SK-N-SH (cell line): ENCODE data around the gene CCNK. TPM values are rescaled to one million over a fixed set of nuclear protein-coding genes. Genes with fewer than 3 reads are reported as not detected.

Experiments used
- CTCF ChIA-PET: fragments of 300-600, 350-600 bp; formaldehyde crosslinking; extraction: SDS; loops from one replicate; lab custom pipeline; 2021; lab: Yijun Ruan, JAX
- POLR2A ChIA-PET: fragments of 350-600 bp; sonication (Branson Sonifier 250); formaldehyde crosslinking; extraction: SDS; loops from one replicate; lab custom pipeline; 2020; ENCODE audit warnings: antibody characterized with exemption, inconsistent platforms; lab: Yijun Ruan, JAX
- DNase-seq: peaks from one replicate; pipeline ENCODE4 v3.0.0; 2012
- H2AFZ ChIP-seq: fragments of 200-600 bp; sonication (generic); 2 replicates; pipeline ENCODE4 v1.8.1; 2016; ENCODE audit warnings: antibody characterized with exemption, mild to moderate bottlenecking, low read depth
- H3F3A ChIP-seq: fragments of 200-600 bp; sonication (generic); replicated peaks from 2 replicates; pipeline ENCODE3; 2016; ENCODE audit warnings: antibody characterized with exemption, mild to moderate bottlenecking; ENCODE audit not compliant: insufficient read depth
- H3K27ac ChIP-seq, 2 experiments: fragments of 200-500 bp in 1 of 2; fragments of 200-600 bp in 1 of 2; sonication (Bioruptor generic) in 1 of 2; sonication (generic), shearing (Covaris generic) in 1 of 2; 2 replicates each; pipeline versions ENCODE4 v1.5.1 to v1.6.1; 2014 to 2016; ENCODE audit warnings: low read depth in 2 of 2, inconsistent platforms in 1 of 2, low read length in 1 of 2, mild to moderate bottlenecking in 1 of 2, mixed read lengths in 1 of 2
- H3K27me3 ChIP-seq: fragments of 200-600 bp; sonication (generic), shearing (Covaris generic); 2 replicates; pipeline ENCODE4 v1.6.1; 2016; ENCODE audit warnings: mixed run types; ENCODE audit not compliant: insufficient read depth
- H3K36me3 ChIP-seq, 2 experiments: fragments of 200-500 bp in 1 of 2; fragments of 200-600 bp in 1 of 2; sonication (Bioruptor generic) in 1 of 2; sonication (generic) in 1 of 2; replicated peaks in 1 of 2; 2 replicates each; pipeline versions ENCODE3 to v1.5.1; 2014 to 2016; ENCODE audit warnings: low read length in 1 of 2, mild to moderate bottlenecking in 1 of 2; ENCODE audit not compliant: insufficient read depth in 2 of 2, control insufficient read depth in 1 of 2
- H3K4me1 ChIP-seq, 2 experiments: fragments of 200-500 bp in 1 of 2; fragments of 200-600 bp in 1 of 2; sonication (Bioruptor generic) in 1 of 2; sonication (generic), shearing (Covaris generic) in 1 of 2; 2 replicates each; pipeline versions ENCODE4 v1.5.1 to v1.6.1; 2014 to 2016; ENCODE audit warnings: low read depth in 1 of 2, low read length in 1 of 2, mixed run types in 1 of 2; ENCODE audit not compliant: insufficient read depth in 2 of 2, control insufficient read depth in 1 of 2
- H3K4me2 ChIP-seq: fragments of 200-600 bp; sonication (generic), shearing (Covaris generic); 2 replicates; pipeline ENCODE4 v1.6.1; 2017; ENCODE audit warnings: mixed run types
- H3K4me3 ChIP-seq, 2 experiments: fragments of 200-500 bp in 1 of 2; fragments of 200-600 bp in 1 of 2; sonication (Bioruptor generic) in 1 of 2; sonication (generic), shearing (Covaris generic) in 1 of 2; 2 replicates each; pipeline versions ENCODE4 v1.5.1 to v1.8.1; 2014 to 2016; ENCODE audit warnings: low read depth in 2 of 2, inconsistent platforms in 1 of 2, low read length in 1 of 2, mild to moderate bottlenecking in 1 of 2, mixed read lengths in 1 of 2, moderate library complexity in 1 of 2
- H3K79me2 ChIP-seq: fragments of 200-600 bp; sonication (generic); 2 replicates; pipeline ENCODE4 v1.8.1; 2017; ENCODE audit warnings: mild to moderate bottlenecking; ENCODE audit not compliant: insufficient read depth
- H3K9ac ChIP-seq: fragments of 200-600 bp; sonication (generic); 2 replicates; pipeline ENCODE4 v1.6.1; 2017; ENCODE audit warnings: mixed run types
- H3K9me2 ChIP-seq: fragments of 200-600 bp; sonication (generic); 2 replicates; pipeline ENCODE4 v1.6.1; 2017; ENCODE audit warnings: mixed run types
- H3K9me3 ChIP-seq: fragments of 200-600 bp; sonication (generic); 2 replicates; pipeline ENCODE4 v1.6.1; 2017; ENCODE audit warnings: mixed run types, mild to moderate bottlenecking, moderate library complexity
- H4K20me1 ChIP-seq: fragments of 200-600 bp; sonication (generic); 2 replicates; pipeline ENCODE4 v1.6.1; 2017; ENCODE audit warnings: mild to moderate bottlenecking, mixed run types; ENCODE audit not compliant: insufficient read depth
- FOSL2 ChIP-seq: IDR thresholded peaks from 2 replicates; pipeline ENCODE4 v1.4.0; 2012; ENCODE audit warnings: low read depth, mild to moderate bottlenecking, moderate library complexity, borderline replicate concordance
- FOXM1 ChIP-seq: IDR thresholded peaks from 2 replicates; pipeline ENCODE4 v1.4.0; 2012; ENCODE audit warnings: low read depth, mild to moderate bottlenecking
- MXI1 ChIP-seq: IDR thresholded peaks from 2 replicates; pipeline ENCODE4 v1.6.1; 2012; ENCODE audit warnings: mild to moderate bottlenecking, low read depth, low read length, improper control_type of control experiment
- NRF1 ChIP-seq: IDR thresholded peaks from 2 replicates; pipeline ENCODE4 v1.6.1; 2012; ENCODE audit warnings: low read depth, mild to moderate bottlenecking, low read length
- POLR2AphosphoS5 ChIP-seq: IDR thresholded peaks from 2 replicates; pipeline ENCODE4 v1.6.1; 2012; ENCODE audit warnings: low read depth, low read length
- RAD21 ChIP-seq: IDR thresholded peaks from 2 replicates; pipeline ENCODE4 v1.6.1; 2012; ENCODE audit warnings: mild to moderate bottlenecking, low read length
- RFX5 ChIP-seq: IDR thresholded peaks from 2 replicates; pipeline ENCODE4 v1.6.1; 2012; ENCODE audit warnings: mild to moderate bottlenecking, improper control_type of control experiment, low read length
- SIN3A ChIP-seq: IDR thresholded peaks from 2 replicates; pipeline ENCODE4 v1.6.1; 2012; ENCODE audit warnings: low read depth, mild to moderate bottlenecking, low read length, moderate library complexity, borderline replicate concordance
- TEAD4 ChIP-seq: IDR thresholded peaks from 2 replicates; pipeline ENCODE4 v1.4.0; 2012; ENCODE audit warnings: mild to moderate bottlenecking, borderline replicate concordance; ENCODE audit not compliant: insufficient read depth
- YY1 ChIP-seq: IDR thresholded peaks from 2 replicates; pipeline ENCODE4 v1.4.0; 2012; ENCODE audit warnings: low read depth, mild to moderate bottlenecking
- WGBS: methylation state at CpG from one replicate; pipeline ENCODE4 v1.1.6; 2017; ENCODE audit warnings: low lambda C conversion rate; 5-methylcytosine and 5-hydroxymethylcytosine counted together
- polyA plus RNA-seq, 3 experiments: library from polyadenylated mRNA; depleted of rRNA; stranded (reverse); fragments of >200 nt; gene quantifications; 2 replicates each; pipeline ENCODE4 v1.2.3, GENCODE V29; 2012
- TF ChIP-seq, protein P1 (sequence below): IDR thresholded peaks from 2 replicates; pipeline ENCODE4 v1.6.1; 2012; ENCODE audit warnings: mild to moderate bottlenecking, low read depth, low read length, moderate library complexity
- TF ChIP-seq, protein P2 (sequence below): IDR thresholded peaks from 2 replicates; pipeline ENCODE4; 2012
- TF ChIP-seq, protein P3 (sequence below): IDR thresholded peaks from 2 replicates; pipeline ENCODE4 v1.4.0; 2012; ENCODE audit warnings: low read depth, borderline replicate concordance
- TF ChIP-seq, protein P4 (sequence below): fragments of 200-600 bp; sonication (generic); IDR thresholded peaks from 2 replicates; pipeline ENCODE4 v1.6.1; 2017; ENCODE audit warnings: antibody characterized with exemption, mild to moderate bottlenecking, moderate library complexity

CCNK gene
- polyA plus RNA-seq, 1 of the 3 experiments (the other 2 are of a cell fraction): 14.6 TPM

DNA sequence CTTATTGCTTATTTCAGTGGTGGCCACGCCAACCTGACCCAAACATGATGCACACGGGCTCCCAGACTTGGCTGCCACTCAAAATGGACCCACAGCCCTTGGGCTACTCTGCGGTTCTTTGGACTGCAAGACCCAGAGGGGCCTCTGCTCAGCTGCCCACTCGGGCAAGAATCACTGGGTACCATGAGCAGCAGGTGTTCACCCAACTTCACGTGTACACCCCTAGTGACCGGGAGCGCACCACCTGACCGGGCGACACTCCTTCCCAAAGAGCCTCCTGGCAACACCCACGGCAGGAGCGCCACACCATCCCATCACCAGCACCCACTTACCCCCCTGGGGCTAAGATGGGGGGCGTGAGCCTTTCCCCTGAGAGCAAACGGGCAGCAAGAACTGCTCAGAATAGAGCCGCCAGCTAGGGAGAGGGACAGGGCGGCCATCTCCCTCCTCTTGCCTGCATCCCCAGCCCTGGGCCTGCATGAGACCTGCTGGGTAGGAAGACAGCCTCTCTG, 32.0 kb downstream of the CCNK start:
- Histone ChIP-seq H3K9me2 (no peaks in the 10 kb centered on the region), H3K4me1 (peaks cover 0 to 10% of the 10 kb centered on the region in 2 experiments; a peak in 1 of 4 replicates), H3K79me2 (0 out of 2 replicates have a peak, but pooled peaks cover 5% of the 10 kb centered on the region), H3K4me2 (no peak overlapping the region), H3F3A (peaks cover 8% of the 10 kb centered on the region), H3K9me3 (no peaks in the 10 kb centered on the region), H3K36me3 (peaks cover 10 to 52% of the 10 kb centered on the region in 2 experiments), H3K27me3 (no peaks in the 10 kb centered on the region), H2AFZ (no peak overlapping the region), H3K27ac (no peak overlapping the region), H3K4me3 (no peak overlapping the region)
- DNase-seq: no peak
- CTCF ChIA-PET: interaction anchor here (0.8 to 2.0 kb wide), 3 partner anchors 11 to 94 kb away, joined by 3 to 8 read pairs (median 3); no protein-coding TSS in a partner anchor
- WGBS: 86% methylated on average over 6 of the region's 15 CpGs
- TF ChIP-seq, protein P1, sequence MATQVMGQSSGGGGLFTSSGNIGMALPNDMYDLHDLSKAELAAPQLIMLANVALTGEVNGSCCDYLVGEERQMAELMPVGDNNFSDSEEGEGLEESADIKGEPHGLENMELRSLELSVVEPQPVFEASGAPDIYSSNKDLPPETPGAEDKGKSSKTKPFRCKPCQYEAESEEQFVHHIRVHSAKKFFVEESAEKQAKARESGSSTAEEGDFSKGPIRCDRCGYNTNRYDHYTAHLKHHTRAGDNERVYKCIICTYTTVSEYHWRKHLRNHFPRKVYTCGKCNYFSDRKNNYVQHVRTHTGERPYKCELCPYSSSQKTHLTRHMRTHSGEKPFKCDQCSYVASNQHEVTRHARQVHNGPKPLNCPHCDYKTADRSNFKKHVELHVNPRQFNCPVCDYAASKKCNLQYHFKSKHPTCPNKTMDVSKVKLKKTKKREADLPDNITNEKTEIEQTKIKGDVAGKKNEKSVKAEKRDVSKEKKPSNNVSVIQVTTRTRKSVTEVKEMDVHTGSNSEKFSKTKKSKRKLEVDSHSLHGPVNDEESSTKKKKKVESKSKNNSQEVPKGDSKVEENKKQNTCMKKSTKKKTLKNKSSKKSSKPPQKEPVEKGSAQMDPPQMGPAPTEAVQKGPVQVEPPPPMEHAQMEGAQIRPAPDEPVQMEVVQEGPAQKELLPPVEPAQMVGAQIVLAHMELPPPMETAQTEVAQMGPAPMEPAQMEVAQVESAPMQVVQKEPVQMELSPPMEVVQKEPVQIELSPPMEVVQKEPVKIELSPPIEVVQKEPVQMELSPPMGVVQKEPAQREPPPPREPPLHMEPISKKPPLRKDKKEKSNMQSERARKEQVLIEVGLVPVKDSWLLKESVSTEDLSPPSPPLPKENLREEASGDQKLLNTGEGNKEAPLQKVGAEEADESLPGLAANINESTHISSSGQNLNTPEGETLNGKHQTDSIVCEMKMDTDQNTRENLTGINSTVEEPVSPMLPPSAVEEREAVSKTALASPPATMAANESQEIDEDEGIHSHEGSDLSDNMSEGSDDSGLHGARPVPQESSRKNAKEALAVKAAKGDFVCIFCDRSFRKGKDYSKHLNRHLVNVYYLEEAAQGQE: no peak
- TF ChIP-seq, protein P2, sequence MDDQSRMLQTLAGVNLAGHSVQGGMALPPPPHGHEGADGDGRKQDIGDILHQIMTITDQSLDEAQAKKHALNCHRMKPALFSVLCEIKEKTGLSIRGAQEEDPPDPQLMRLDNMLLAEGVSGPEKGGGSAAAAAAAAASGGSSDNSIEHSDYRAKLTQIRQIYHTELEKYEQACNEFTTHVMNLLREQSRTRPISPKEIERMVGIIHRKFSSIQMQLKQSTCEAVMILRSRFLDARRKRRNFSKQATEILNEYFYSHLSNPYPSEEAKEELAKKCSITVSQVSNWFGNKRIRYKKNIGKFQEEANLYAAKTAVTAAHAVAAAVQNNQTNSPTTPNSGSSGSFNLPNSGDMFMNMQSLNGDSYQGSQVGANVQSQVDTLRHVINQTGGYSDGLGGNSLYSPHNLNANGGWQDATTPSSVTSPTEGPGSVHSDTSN: no peak
- TF ChIP-seq FOSL2: no peak
- no peak for TF ChIP-seq TEAD4
- no peak for TF ChIP-seq NRF1
- no peak for TF ChIP-seq MXI1
- no peak for TF ChIP-seq SIN3A
- TF ChIP-seq RAD21: no peak
- TF ChIP-seq FOXM1: no peak
- TF ChIP-seq RFX5: no peak
- TF ChIP-seq YY1: no peak
- no peak for TF ChIP-seq POLR2AphosphoS5
- TF ChIP-seq, protein P3, sequence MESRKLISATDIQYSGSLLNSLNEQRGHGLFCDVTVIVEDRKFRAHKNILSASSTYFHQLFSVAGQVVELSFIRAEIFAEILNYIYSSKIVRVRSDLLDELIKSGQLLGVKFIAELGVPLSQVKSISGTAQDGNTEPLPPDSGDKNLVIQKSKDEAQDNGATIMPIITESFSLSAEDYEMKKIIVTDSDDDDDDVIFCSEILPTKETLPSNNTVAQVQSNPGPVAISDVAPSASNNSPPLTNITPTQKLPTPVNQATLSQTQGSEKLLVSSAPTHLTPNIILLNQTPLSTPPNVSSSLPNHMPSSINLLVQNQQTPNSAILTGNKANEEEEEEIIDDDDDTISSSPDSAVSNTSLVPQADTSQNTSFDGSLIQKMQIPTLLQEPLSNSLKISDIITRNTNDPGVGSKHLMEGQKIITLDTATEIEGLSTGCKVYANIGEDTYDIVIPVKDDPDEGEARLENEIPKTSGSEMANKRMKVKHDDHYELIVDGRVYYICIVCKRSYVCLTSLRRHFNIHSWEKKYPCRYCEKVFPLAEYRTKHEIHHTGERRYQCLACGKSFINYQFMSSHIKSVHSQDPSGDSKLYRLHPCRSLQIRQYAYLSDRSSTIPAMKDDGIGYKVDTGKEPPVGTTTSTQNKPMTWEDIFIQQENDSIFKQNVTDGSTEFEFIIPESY: no peak
- TF ChIP-seq, protein P4, sequence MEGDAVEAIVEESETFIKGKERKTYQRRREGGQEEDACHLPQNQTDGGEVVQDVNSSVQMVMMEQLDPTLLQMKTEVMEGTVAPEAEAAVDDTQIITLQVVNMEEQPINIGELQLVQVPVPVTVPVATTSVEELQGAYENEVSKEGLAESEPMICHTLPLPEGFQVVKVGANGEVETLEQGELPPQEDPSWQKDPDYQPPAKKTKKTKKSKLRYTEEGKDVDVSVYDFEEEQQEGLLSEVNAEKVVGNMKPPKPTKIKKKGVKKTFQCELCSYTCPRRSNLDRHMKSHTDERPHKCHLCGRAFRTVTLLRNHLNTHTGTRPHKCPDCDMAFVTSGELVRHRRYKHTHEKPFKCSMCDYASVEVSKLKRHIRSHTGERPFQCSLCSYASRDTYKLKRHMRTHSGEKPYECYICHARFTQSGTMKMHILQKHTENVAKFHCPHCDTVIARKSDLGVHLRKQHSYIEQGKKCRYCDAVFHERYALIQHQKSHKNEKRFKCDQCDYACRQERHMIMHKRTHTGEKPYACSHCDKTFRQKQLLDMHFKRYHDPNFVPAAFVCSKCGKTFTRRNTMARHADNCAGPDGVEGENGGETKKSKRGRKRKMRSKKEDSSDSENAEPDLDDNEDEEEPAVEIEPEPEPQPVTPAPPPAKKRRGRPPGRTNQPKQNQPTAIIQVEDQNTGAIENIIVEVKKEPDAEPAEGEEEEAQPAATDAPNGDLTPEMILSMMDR: no peak
- TF ChIP-seq, all 33 proteins: peak for 0
- Histone ChIP-seq H3K9ac (no peak overlapping the region), H4K20me1 (0 out of 2 replicates have a peak, but pooled peaks cover 13% of the 10 kb centered on the region)
- POLR2A ChIA-PET: no interaction called here
